Transverse colon (tissue), 4 donors: ENCODE data around the gene CHST3. TPM values are rescaled to one million over a fixed set of nuclear protein-coding genes. Genes with fewer than 3 reads are reported as not detected.

Experiments
- DNase-seq: peaks from one replicate; pipeline ENCODE4 v3.0.0-alpha.2; 2019
- H3K27ac ChIP-seq, 4 donors: fragments of 200-600 bp; sonication (generic); 2 replicates each; pipeline ENCODE4 v1.5.1; 2016 to 2018; ENCODE audit warnings: inconsistent platforms in 4 of 4
- H3K27me3 ChIP-seq: fragments of 200-600 bp; sonication (generic); 2 replicates; pipeline ENCODE4 v1.5.1; 2017; ENCODE audit warnings: inconsistent platforms
- H3K36me3 ChIP-seq, 4 donors: fragments of 200-600 bp; sonication (generic); 2 replicates each; pipeline ENCODE4 v1.5.1; 2017 to 2019; ENCODE audit warnings: inconsistent platforms in 4 of 4
- H3K4me1 ChIP-seq, 4 donors: fragments of 200-600 bp; sonication (generic); 2 replicates each; pipeline ENCODE4 v1.5.1; 2017 to 2020; ENCODE audit warnings: inconsistent platforms in 4 of 4
- H3K4me3 ChIP-seq, 4 donors: fragments of 200-600 bp; sonication (generic); 1 replicate in 1 of 4; 2 replicates in 3 of 4; pipeline versions ENCODE4 v1.5.1 to v1.6.1; 2017 to 2019; ENCODE audit warnings: inconsistent platforms in 4 of 4
- H3K9me3 ChIP-seq, 2 donors: fragments of 200-600 bp; sonication (generic); 2 replicates each; pipeline ENCODE4 v1.5.1; 2017 to 2019; ENCODE audit warnings: inconsistent platforms in 2 of 2
- EP300 ChIP-seq: sonication (generic); formaldehyde crosslinking; IDR thresholded peaks from one replicate; pipeline ENCODE4 v1.6.1; 2017; ENCODE audit warnings: antibody characterized with exemption, low read depth
- POLR2A ChIP-seq: fragments of 450-650 bp; IDR thresholded peaks from one replicate; pipeline ENCODE4 v1.6.1; 2016; ENCODE audit warnings: antibody characterized with exemption, mild to moderate bottlenecking, moderate library complexity
- POLR2AphosphoS5 ChIP-seq, 3 donors: sonication (generic); formaldehyde crosslinking; IDR thresholded peaks; one replicate each; pipeline ENCODE4 v1.6.1; 2016; ENCODE audit warnings: antibody characterized with exemption in 3 of 3
- WGBS, 2 donors: methylation state at CpG; one replicate each; pipeline ENCODE4 v1.1.5; 2018; ENCODE audit warnings: low coverage in 1 of 2; 5-methylcytosine and 5-hydroxymethylcytosine counted together
- in situ Hi-C, 4 donors: fragments of 200-750 bp; cut with MboI; loops; one replicate each; pipeline versions ENCODE4 v1.15.0 to v1.15.1; 2017; ENCODE audit warnings: low sequenced_read_pairs in 3 of 4, low pct_ligation_motif_present in 1 of 4, low pct_unique_long_range_greater_than_20kb in 1 of 4
- intact Hi-C: fragments of 100-400 bp; cut with DNase I; formaldehyde crosslinking; loops from one replicate; pipeline ENCODE4 v1.15.1; 2023; ENCODE audit warnings: low total_unique reads
- total RNA-seq, 4 donors: library from RNA; depleted of rRNA; stranded (reverse); fragments of >200 nt; gene quantifications; one replicate each; pipeline ENCODE4 v1.1.0, GENCODE V29; 2016
- TF ChIP-seq, protein P1 (sequence below), 5 experiments: fragments of 200-600 bp in 3 of 5; fragments of 450-650 bp in 2 of 5; sonication (generic) in 3 of 5; IDR thresholded peaks; 1 replicate in 2 of 5; 2 replicates in 3 of 5; pipeline ENCODE4 v1.5.1; 2016 to 2017; ENCODE audit warnings: antibody characterized with exemption in 5 of 5, inconsistent platforms in 3 of 5, mild to moderate bottlenecking in 2 of 5, moderate library complexity in 1 of 5

Gene CHST3
- total RNA-seq, 4 donors from 2014 or later: 1.6 to 10.5 (median 3.9) TPM

DNA sequence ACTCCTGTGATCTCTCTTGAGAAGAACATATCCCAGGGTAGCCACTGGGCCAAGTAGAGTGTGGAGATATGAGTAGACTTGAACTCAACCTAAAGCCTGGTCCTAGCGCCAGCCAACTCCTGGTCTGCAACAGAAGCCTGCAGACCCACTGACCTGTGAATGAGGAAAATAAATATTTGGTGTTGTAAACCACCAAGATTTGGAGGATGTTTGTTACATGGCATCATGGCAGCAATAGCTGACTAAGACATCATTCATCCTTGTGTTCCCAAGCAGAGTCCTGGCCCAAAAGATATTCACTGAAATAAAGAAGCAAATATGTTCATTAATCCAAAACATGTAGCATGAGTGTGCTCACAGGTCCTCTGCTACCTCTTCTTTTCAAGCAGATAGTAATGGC is 26.0 kb upstream of the CHST3 start:
- in situ Hi-C loops: no loop called here
- H3K27me3 ChIP-seq: no peaks in the 10 kb centered on the region
- H3K27ac ChIP-seq: no peak overlapping the region
- 100% methylated on average over 1 of the region's 1 CpG; no CpG with 5 or more reads in 1 of the 2 donors for WGBS, 2 donors
- DNase-seq: no peak
- intact Hi-C loops: no loop called here
- no peaks in the 10 kb centered on the region for H3K9me3 ChIP-seq
- TF ChIP-seq EP300: no peak
- no peak for TF ChIP-seq POLR2A
- no peak for TF ChIP-seq POLR2AphosphoS5 (IDR thresholded peaks at IDR 0.05)
- TF ChIP-seq, protein P1, sequence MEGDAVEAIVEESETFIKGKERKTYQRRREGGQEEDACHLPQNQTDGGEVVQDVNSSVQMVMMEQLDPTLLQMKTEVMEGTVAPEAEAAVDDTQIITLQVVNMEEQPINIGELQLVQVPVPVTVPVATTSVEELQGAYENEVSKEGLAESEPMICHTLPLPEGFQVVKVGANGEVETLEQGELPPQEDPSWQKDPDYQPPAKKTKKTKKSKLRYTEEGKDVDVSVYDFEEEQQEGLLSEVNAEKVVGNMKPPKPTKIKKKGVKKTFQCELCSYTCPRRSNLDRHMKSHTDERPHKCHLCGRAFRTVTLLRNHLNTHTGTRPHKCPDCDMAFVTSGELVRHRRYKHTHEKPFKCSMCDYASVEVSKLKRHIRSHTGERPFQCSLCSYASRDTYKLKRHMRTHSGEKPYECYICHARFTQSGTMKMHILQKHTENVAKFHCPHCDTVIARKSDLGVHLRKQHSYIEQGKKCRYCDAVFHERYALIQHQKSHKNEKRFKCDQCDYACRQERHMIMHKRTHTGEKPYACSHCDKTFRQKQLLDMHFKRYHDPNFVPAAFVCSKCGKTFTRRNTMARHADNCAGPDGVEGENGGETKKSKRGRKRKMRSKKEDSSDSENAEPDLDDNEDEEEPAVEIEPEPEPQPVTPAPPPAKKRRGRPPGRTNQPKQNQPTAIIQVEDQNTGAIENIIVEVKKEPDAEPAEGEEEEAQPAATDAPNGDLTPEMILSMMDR (IDR thresholded peaks at IDR 0.05): no peak
- H3K4me3 ChIP-seq: no peak overlapping the region
- H3K4me1 ChIP-seq: no peaks in the 10 kb centered on the region
- H3K36me3 ChIP-seq: no peaks in the 10 kb centered on the region

- TF ChIP-seq EP300 (no peak), POLR2A (no peak), POLR2AphosphoS5 (IDR thresholded peaks at IDR 0.05) (no peak)
- TF ChIP-seq, protein P1 (IDR thresholded peaks at IDR 0.05): no peak
- in situ Hi-C loops (no loop called here), intact Hi-C loops (no loop called here)
- WGBS, 2 donors: 80 to 82% methylated on average over 3 to 4 of the region's 4 CpGs
- Histone ChIP-seq H3K27me3 (no peaks in the 10 kb centered on the region), H3K4me3 (no peak overlapping the region), H3K27ac (no peak overlapping the region), H3K9me3 (peaks cover 0 to 6% of the 10 kb centered on the region in 2 donors), H3K36me3 (no peaks in the 10 kb centered on the region), H3K4me1 (no peaks in the 10 kb centered on the region)
- DNase-seq: no peak
Observed at GRCh38 chr10:71939304-71939703, 24.9 kb upstream of the CHST3 start.

- in situ Hi-C loops (no loop called here), intact Hi-C loops (no loop called here)
- Histone ChIP-seq H3K36me3 (no peaks in the 10 kb centered on the region), H3K4me3 (no peak overlapping the region), H3K9me3 (peaks cover 2 to 13% of the 10 kb centered on the region in 2 donors), H3K27me3 (no peaks in the 10 kb centered on the region), H3K4me1 (no peaks in the 10 kb centered on the region), H3K27ac (no peak overlapping the region)
- WGBS, 2 donors: 85 to 93% methylated on average over 2 to 26 of the region's 26 CpGs
- TF ChIP-seq EP300: no peak
- no peak for DNase-seq
Observed at GRCh38 chr10:71939861-71940474, 24.2 kb upstream of the CHST3 start.

GRCh38 chr10:71940752-71941151 is 23.4 kb upstream of the CHST3 start:
- H3K36me3 ChIP-seq: no peaks in the 10 kb centered on the region
- in situ Hi-C loops: no loop called here
- H3K4me3 ChIP-seq: no peak overlapping the region
- no peak overlapping the region for H3K27ac ChIP-seq
- WGBS, 2 donors: 88 to 100% methylated on average over 2 to 4 of the region's 4 CpGs
- no peaks in the 10 kb centered on the region for H3K4me1 ChIP-seq
- TF ChIP-seq, protein P1 (IDR thresholded peaks at IDR 0.05): no peak
- TF ChIP-seq POLR2A: no peak
- no peak for TF ChIP-seq EP300
- TF ChIP-seq POLR2AphosphoS5 (IDR thresholded peaks at IDR 0.05): no peak
- peaks cover 10 to 21% of the 10 kb centered on the region in 2 donors for H3K9me3 ChIP-seq
- H3K27me3 ChIP-seq: no peaks in the 10 kb centered on the region
- intact Hi-C loops: no loop called here
- no peak for DNase-seq

GRCh38 chr10:71941318-71941717 is 22.9 kb upstream of the CHST3 start:
- Histone ChIP-seq H3K27ac (no peak overlapping the region), H3K36me3 (no peaks in the 10 kb centered on the region), H3K27me3 (no peaks in the 10 kb centered on the region), H3K4me1 (no peaks in the 10 kb centered on the region), H3K4me3 (no peak overlapping the region), H3K9me3 (peaks cover 16 to 26% of the 10 kb centered on the region in 2 donors)
- 66 to 69% methylated on average over 7 to 8 of the region's 8 CpGs for WGBS, 2 donors
- in situ Hi-C loops (no loop called here), intact Hi-C loops (no loop called here)
- DNase-seq: no peak
- TF ChIP-seq EP300 (no peak), POLR2A (no peak), POLR2AphosphoS5 (IDR thresholded peaks at IDR 0.05) (no peak)
- TF ChIP-seq, protein P1 (IDR thresholded peaks at IDR 0.05): no peak
